Measurements from ENCODE around the gene SLC22A23.

The SLC22A23 gene

GRCh38 chr6:3407840-3408239, 49.0 kb downstream of the SLC22A23 start:
- no peak overlapping the region for H3K27ac ChIP-seq (ENCODE audit: low read length)
- H3K36me3 ChIP-seq (replicated peaks; ENCODE audit: insufficient read depth, low read length), result no peaks in the 10 kb centered on the region
- no peak overlapping the region for H3K4me2 ChIP-seq (ENCODE audit: low read depth, low read length)
- no peaks in the 10 kb centered on the region for H3F3A ChIP-seq (ENCODE audit: insufficient read depth, low read length)
- no peak for DNase-seq
- H4K20me1 ChIP-seq (ENCODE audit: insufficient read depth, low read length), result no peaks in the 10 kb centered on the region
- no peaks in the 10 kb centered on the region for H3K79me2 ChIP-seq (ENCODE audit: low read length)
- 0 out of 2 replicates have a peak, but pooled peaks cover 4% of the 10 kb centered on the region for H3K4me1 ChIP-seq (ENCODE audit: low read length)
- H3K4me3 ChIP-seq (ENCODE audit: low read length), result no peak overlapping the region
- no peak overlapping the region for H3K9ac ChIP-seq (ENCODE audit: low read length)
- no peak for TF ChIP-seq EZH2phosphoT487 (IDR thresholded peaks at IDR 0.05; ENCODE audit: low read length)
- no peak for TF ChIP-seq EZH2 (optimal IDR thresholded peaks at IDR 0.05; ENCODE audit: low read depth, low read length)
- no peak for TF ChIP-seq CTCF (IDR thresholded peaks at IDR 0.05; ENCODE audit: low read length)
- H2AFZ ChIP-seq (ENCODE audit: low read length), result no peak overlapping the region
- no peaks in the 10 kb centered on the region for H3K27me3 ChIP-seq (replicated peaks; ENCODE audit: insufficient read depth, low read length)
- H3K9me3 ChIP-seq (replicated peaks; ENCODE audit: insufficient read depth, low read length), result no peaks in the 10 kb centered on the region
- H3K9me2 ChIP-seq (replicated peaks; ENCODE audit: insufficient read depth, low read length), result no peaks in the 10 kb centered on the region

GRCh38 chr6:3406891-3407809, 49.7 kb downstream of the SLC22A23 start:
- H3K4me1 ChIP-seq (ENCODE audit: low read length), result 0 out of 2 replicates have a peak, but pooled peaks cover 4% of the 10 kb centered on the region
- TF ChIP-seq EZH2phosphoT487 (IDR thresholded peaks at IDR 0.05; ENCODE audit: low read length) (no peak), EZH2 (optimal IDR thresholded peaks at IDR 0.05; ENCODE audit: low read depth, low read length) (no peak), CTCF (IDR thresholded peaks at IDR 0.05; ENCODE audit: low read length) (no peak)
- no peak overlapping the region for H2AFZ ChIP-seq (ENCODE audit: low read length)
- H3F3A ChIP-seq (ENCODE audit: insufficient read depth, low read length), result no peaks in the 10 kb centered on the region
- H3K9me2 ChIP-seq (replicated peaks; ENCODE audit: insufficient read depth, low read length), result no peaks in the 10 kb centered on the region
- no peak overlapping the region for H3K27ac ChIP-seq (ENCODE audit: low read length)
- H4K20me1 ChIP-seq (ENCODE audit: insufficient read depth, low read length), result no peaks in the 10 kb centered on the region
- H3K79me2 ChIP-seq (ENCODE audit: low read length), result no peaks in the 10 kb centered on the region
- no peak overlapping the region for H3K4me2 ChIP-seq (ENCODE audit: low read depth, low read length)
- DNase-seq, result peak; percentile 38
- H3K27me3 ChIP-seq (replicated peaks; ENCODE audit: insufficient read depth, low read length), result no peaks in the 10 kb centered on the region
- no peaks in the 10 kb centered on the region for H3K36me3 ChIP-seq (replicated peaks; ENCODE audit: insufficient read depth, low read length)
- no peaks in the 10 kb centered on the region for H3K9me3 ChIP-seq (replicated peaks; ENCODE audit: insufficient read depth, low read length)
- no peak overlapping the region for H3K9ac ChIP-seq (ENCODE audit: low read length)
- H3K4me3 ChIP-seq (ENCODE audit: low read length), result no peak overlapping the region

GRCh38 chr6:3406362-3406821, 50.5 kb downstream of the SLC22A23 start:
- TF ChIP-seq CTCF (IDR thresholded peaks at IDR 0.05; ENCODE audit: low read length) (no peak), EZH2phosphoT487 (IDR thresholded peaks at IDR 0.05; ENCODE audit: low read length) (no peak), EZH2 (optimal IDR thresholded peaks at IDR 0.05; ENCODE audit: low read depth, low read length) (no peak)
- H3K27ac ChIP-seq (ENCODE audit: low read length), result no peak overlapping the region

More at GRCh38 chr6:3406362-3406821, 50.5 kb downstream of the SLC22A23 start:
- no peaks in the 10 kb centered on the region for H3K9me2 ChIP-seq (replicated peaks; ENCODE audit: insufficient read depth, low read length)
- H3K9me3 ChIP-seq (replicated peaks; ENCODE audit: insufficient read depth, low read length), result no peaks in the 10 kb centered on the region
- no peak overlapping the region for H3K9ac ChIP-seq (ENCODE audit: low read length)
- H3K36me3 ChIP-seq (replicated peaks; ENCODE audit: insufficient read depth, low read length), result no peaks in the 10 kb centered on the region
- H3K4me3 ChIP-seq (ENCODE audit: low read length), result no peak overlapping the region
- no peaks in the 10 kb centered on the region for H3F3A ChIP-seq (ENCODE audit: insufficient read depth, low read length)
- H3K27me3 ChIP-seq (replicated peaks; ENCODE audit: insufficient read depth, low read length), result no peaks in the 10 kb centered on the region
- H3K4me2 ChIP-seq (ENCODE audit: low read depth, low read length), result no peak overlapping the region
- DNase-seq, result no peak
- H4K20me1 ChIP-seq (ENCODE audit: insufficient read depth, low read length), result no peaks in the 10 kb centered on the region
- no peaks in the 10 kb centered on the region for H3K79me2 ChIP-seq (ENCODE audit: low read length)
- no peak overlapping the region for H2AFZ ChIP-seq (ENCODE audit: low read length)
- 0 out of 2 replicates have a peak, but pooled peaks cover 4% of the 10 kb centered on the region for H3K4me1 ChIP-seq (ENCODE audit: low read length)

All from MM.1S (cell line).